Testis (tissue), 3 donors: ENCODE results near the gene USP49. TPM values are rescaled to one million over a fixed set of nuclear protein-coding genes. Genes with fewer than 3 reads are reported as not detected.

ENCODE experiments used
- DNase-seq: peaks from one replicate; pipeline ENCODE4 v3.0.0-alpha.2; 2019
- H3K27ac ChIP-seq, 2 donors: fragments of 200-600 bp; sonication (generic); one replicate each; pipeline ENCODE4 v1.5.1; 2019
- H3K27me3 ChIP-seq: fragments of 200-600 bp; sonication (generic); one replicate; pipeline ENCODE4 v1.5.1; 2019
- H3K36me3 ChIP-seq: fragments of 200-600 bp; sonication (generic); one replicate; pipeline ENCODE4 v1.5.1; 2017; ENCODE audit warnings: low read depth; ENCODE audit errors: missing control alignments
- H3K4me1 ChIP-seq: fragments of 200-600 bp; sonication (generic); one replicate; pipeline ENCODE4 v1.5.1; 2019
- H3K4me3 ChIP-seq, 2 donors: fragments of 200-600 bp; sonication (generic); one replicate each; pipeline ENCODE4 v1.5.1; 2017 to 2019
- H3K9me3 ChIP-seq: fragments of 200-600 bp; sonication (generic); one replicate; pipeline ENCODE4 v1.5.1; 2017
- POLR2A ChIP-seq: fragments of 450-650 bp; IDR thresholded peaks from one replicate; pipeline ENCODE4 v1.6.1; 2017; ENCODE audit warnings: antibody characterized with exemption, mild to moderate bottlenecking, moderate library complexity
- WGBS, 2 donors: methylation state at CpG; one replicate each; pipeline ENCODE4 v1.1.5; 2018; 5-methylcytosine and 5-hydroxymethylcytosine counted together
- intact Hi-C: fragments of 100-400 bp; cut with DNase I; formaldehyde crosslinking; loops from one replicate; pipeline ENCODE4 v1.15.1; 2023; ENCODE audit warnings: low total_unique reads
- polyA plus RNA-seq: library from polyadenylated mRNA; stranded (reverse); fragments of 350-450 nt; fragmentation: Illumina TruSeq; extraction: RNeasy Lipid Tissue Mini Kit (QIAGEN cat#74804); gene quantifications from one replicate; pipeline ENCODE4 v1.2.3, GENCODE V29; 2014; ENCODE audit warnings: low read depth, low replicate concordance; ENCODE audit not compliant: insufficient read depth
- total RNA-seq, 2 donors: library from RNA; depleted of rRNA; stranded (reverse); fragments of >200 nt; gene quantifications; one replicate each; pipeline ENCODE4 v1.2.3, GENCODE V29; 2016
- TF ChIP-seq, protein P1 (sequence below), 3 experiments: fragments of 450-650 bp in 2 of 3; fragments of 200-600 bp in 1 of 3; sonication (generic) in 1 of 3; IDR thresholded peaks; one replicate each; pipeline ENCODE4 v1.5.1; 2016 to 2019; ENCODE audit warnings: antibody characterized with exemption in 3 of 3, mild to moderate bottlenecking in 2 of 3, moderate library complexity in 1 of 3

The USP49 gene
- total and polyA plus RNA-seq, 3 donors from 2014 or later = 9.3 to 26.3 (median 19.7) TPM

DNA sequence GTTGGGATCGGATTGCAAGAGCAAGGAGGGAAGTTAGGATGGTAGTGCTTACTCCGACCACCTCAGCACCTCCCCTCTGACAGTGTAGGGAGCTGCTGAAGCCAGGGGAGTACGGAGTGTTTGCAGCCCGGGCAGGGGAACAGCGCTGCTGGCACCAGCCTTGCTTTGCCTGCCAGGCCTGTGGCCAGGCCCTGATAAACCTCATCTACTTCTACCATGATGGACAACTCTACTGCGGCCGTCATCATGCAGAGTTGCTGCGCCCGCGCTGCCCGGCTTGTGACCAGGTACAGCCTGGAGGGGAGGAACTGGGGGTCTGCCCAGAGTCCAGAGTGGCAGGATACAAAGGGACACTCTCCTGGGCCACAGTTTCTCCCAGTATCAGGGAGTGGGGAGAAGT is 109.9 kb downstream of the USP49 start:
- no peak for TF ChIP-seq POLR2A
- TF ChIP-seq, protein P1, sequence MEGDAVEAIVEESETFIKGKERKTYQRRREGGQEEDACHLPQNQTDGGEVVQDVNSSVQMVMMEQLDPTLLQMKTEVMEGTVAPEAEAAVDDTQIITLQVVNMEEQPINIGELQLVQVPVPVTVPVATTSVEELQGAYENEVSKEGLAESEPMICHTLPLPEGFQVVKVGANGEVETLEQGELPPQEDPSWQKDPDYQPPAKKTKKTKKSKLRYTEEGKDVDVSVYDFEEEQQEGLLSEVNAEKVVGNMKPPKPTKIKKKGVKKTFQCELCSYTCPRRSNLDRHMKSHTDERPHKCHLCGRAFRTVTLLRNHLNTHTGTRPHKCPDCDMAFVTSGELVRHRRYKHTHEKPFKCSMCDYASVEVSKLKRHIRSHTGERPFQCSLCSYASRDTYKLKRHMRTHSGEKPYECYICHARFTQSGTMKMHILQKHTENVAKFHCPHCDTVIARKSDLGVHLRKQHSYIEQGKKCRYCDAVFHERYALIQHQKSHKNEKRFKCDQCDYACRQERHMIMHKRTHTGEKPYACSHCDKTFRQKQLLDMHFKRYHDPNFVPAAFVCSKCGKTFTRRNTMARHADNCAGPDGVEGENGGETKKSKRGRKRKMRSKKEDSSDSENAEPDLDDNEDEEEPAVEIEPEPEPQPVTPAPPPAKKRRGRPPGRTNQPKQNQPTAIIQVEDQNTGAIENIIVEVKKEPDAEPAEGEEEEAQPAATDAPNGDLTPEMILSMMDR (IDR thresholded peaks at IDR 0.05) = no peak
- WGBS, 2 donors = 77 to 88% methylated on average over 5 to 11 of the region's 11 CpGs
- Histone ChIP-seq H3K4me1 (peaks cover 18% of the 10 kb centered on the region), H3K36me3 (no peaks in the 10 kb centered on the region), H3K27me3 (no peaks in the 10 kb centered on the region), H3K27ac (no peak overlapping the region), H3K9me3 (no peaks in the 10 kb centered on the region), H3K4me3 (no peak overlapping the region)
- intact Hi-C loops = loop anchor here (5.0 kb wide), 2 partner anchors 137 to 262 kb away; partner anchors contain the start of genes BYSL and MED20
- no peak for DNase-seq

DNA sequence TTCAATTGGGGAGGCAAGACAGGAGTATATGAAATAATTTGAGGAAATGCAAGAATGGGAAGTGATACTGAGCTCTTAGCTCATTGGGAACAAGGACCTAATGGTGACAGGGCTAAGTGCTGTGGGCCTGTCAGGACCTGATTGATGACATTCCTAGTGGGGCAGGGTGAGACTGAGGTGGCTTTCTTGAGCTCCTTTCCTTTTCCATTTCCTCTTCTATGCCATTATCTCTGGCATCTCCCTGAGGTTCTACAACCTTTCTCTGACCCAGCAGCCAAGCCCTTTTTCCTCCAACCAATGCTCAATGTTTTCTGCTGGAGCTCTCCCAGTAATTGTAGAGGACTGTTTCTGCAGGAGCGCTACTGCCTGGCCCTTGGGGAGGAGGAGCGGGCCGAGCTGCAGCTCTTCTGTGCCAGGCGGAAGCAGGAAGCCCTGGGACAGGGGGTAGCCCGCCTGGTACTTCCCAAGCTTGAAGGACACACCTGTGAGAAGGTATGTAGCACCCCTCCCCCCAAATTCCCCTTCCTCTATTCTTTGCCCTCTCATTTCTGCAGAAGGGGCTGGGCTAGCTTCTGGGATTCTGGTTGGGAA is 110.5 kb downstream of the USP49 start:
- H3K9me3 ChIP-seq = no peaks in the 10 kb centered on the region
- H3K4me1 ChIP-seq = peaks cover 18% of the 10 kb centered on the region
- WGBS, 2 donors = 83 to 84% methylated on average over 5 of the region's 5 CpGs
- intact Hi-C loops = loop anchor here (5.0 kb wide), 2 partner anchors 138 to 263 kb away; partner anchors contain the start of genes BYSL and MED20
- H3K27ac ChIP-seq = no peak overlapping the region
- H3K36me3 ChIP-seq = no peaks in the 10 kb centered on the region
- no peak for DNase-seq
- TF ChIP-seq POLR2A = no peak
- TF ChIP-seq, protein P1 (IDR thresholded peaks at IDR 0.05) = no peak
- H3K4me3 ChIP-seq = no peak overlapping the region
- no peaks in the 10 kb centered on the region for H3K27me3 ChIP-seq

- Histone ChIP-seq H3K4me1 (peaks cover 26% of the 10 kb centered on the region), H3K36me3 (no peaks in the 10 kb centered on the region), H3K27me3 (no peaks in the 10 kb centered on the region), H3K27ac (no peak overlapping the region), H3K9me3 (no peaks in the 10 kb centered on the region), H3K4me3 (no peak overlapping the region)
- no peak for DNase-seq
- TF ChIP-seq, protein P1 (IDR thresholded peaks at IDR 0.05) = no peak
- 81 to 88% methylated on average over 6 of the region's 6 CpGs for WGBS, 2 donors
- intact Hi-C loops = no loop called here
Measured at GRCh38 chr6:41783106-41783780, 111.9 kb downstream of the USP49 start.

- H3K9me3 ChIP-seq = no peaks in the 10 kb centered on the region
- no peaks in the 10 kb centered on the region for H3K27me3 ChIP-seq
- WGBS, 2 donors = 20 to 26% methylated on average over 3 of the region's 3 CpGs
- no peaks in the 10 kb centered on the region for H3K36me3 ChIP-seq
- intact Hi-C loops = no loop called here
- TF ChIP-seq, protein P1 (IDR thresholded peaks at IDR 0.05) = no peak
- no peak for TF ChIP-seq POLR2A
- no peak for DNase-seq
- peak overlapping the region in 1 of 2 donors; percentile 81 for H3K4me3 ChIP-seq
- peaks cover 28% of the 10 kb centered on the region for H3K4me1 ChIP-seq
- peak overlapping the region in 1 of 2 donors; percentile 83 for H3K27ac ChIP-seq
Measured at GRCh38 chr6:41781366-41781730, 113.8 kb downstream of the USP49 start.
